Heart left ventricle (tissue), 16 donors: ENCODE measurements around the gene HSF4. TPM values are rescaled to one million over a fixed set of nuclear protein-coding genes. Genes with fewer than 3 reads are reported as not detected.

ENCODE experiments used
- ATAC-seq, 4 donors: fragments of 200-7000 bp; cut with Tn5 transposase; one replicate each; pipeline ENCODE4 v1.9.1; 2020 to 2022; ENCODE audit warnings: moderate library complexity in 4 of 4, mild to moderate bottlenecking in 3 of 4, moderate number of reproducible peaks in 1 of 4
- DNase-seq, 5 donors: peaks; one replicate each; pipeline ENCODE4 v3.0.0-alpha.2; 2020
- H3K27ac ChIP-seq, 12 donors: fragments of 200-600 bp; sonication (generic) in 4 of 12; one replicate each; pipeline versions ENCODE4 v1.5.0 to v1.8.0; 2016 to 2022; ENCODE audit warnings: mild to moderate bottlenecking in 2 of 12
- H3K27me3 ChIP-seq, 9 donors: fragments of 200-600 bp; sonication (generic) in 2 of 9; one replicate each; pipeline versions ENCODE4 v1.5.1 to v1.8.0; 2016 to 2022; ENCODE audit warnings: mild to moderate bottlenecking in 3 of 9
- H3K36me3 ChIP-seq, 9 donors: fragments of 200-600 bp; sonication (generic) in 2 of 9; one replicate each; pipeline versions ENCODE4 v1.5.0 to v1.8.0; 2018 to 2022; ENCODE audit warnings: mild to moderate bottlenecking in 2 of 9
- H3K4me1 ChIP-seq, 12 donors: fragments of 200-600 bp; sonication (generic) in 4 of 12; one replicate each; pipeline versions ENCODE4 v1.5.0 to v1.8.0; 2016 to 2022; ENCODE audit warnings: mild to moderate bottlenecking in 3 of 12
- H3K4me3 ChIP-seq, 12 donors: fragments of 200-600 bp; sonication (generic) in 4 of 12; one replicate each; pipeline versions ENCODE4 v1.5.0 to v1.8.0; 2017 to 2022; ENCODE audit warnings: mild to moderate bottlenecking in 9 of 12, moderate library complexity in 4 of 12
- H3K9me3 ChIP-seq, 12 donors: fragments of 200-600 bp; sonication (generic) in 4 of 12; one replicate each; pipeline versions ENCODE4 v1.5.0 to v1.8.0; 2016 to 2022; ENCODE audit warnings: mild to moderate bottlenecking in 1 of 12
- POLR2A ChIP-seq, 2 donors: fragments of 450-650 bp; IDR thresholded peaks; one replicate each; pipeline ENCODE4 v1.6.1; 2017; ENCODE audit warnings: antibody characterized with exemption in 2 of 2, mild to moderate bottlenecking in 2 of 2, moderate library complexity in 2 of 2
- WGBS, 4 donors: extraction: QIAGEN DNeasy Blood & Tissue Kit in 2 of 4; methylation state at CpG; one replicate each; pipeline versions ENCODE4 v1.1.5 to v1.1.7; 2013 to 2018; 5-methylcytosine and 5-hydroxymethylcytosine counted together
- intact Hi-C, 10 donors: fragments of 100-400 bp; cut with DNase I; formaldehyde crosslinking; loops; one replicate each; pipeline versions ENCODE4 v1.11.1 to v1.14.2; 2022
- polyA plus RNA-seq, 2 donors: library from polyadenylated mRNA; stranded (reverse); fragments of 200-250 nt; gene quantifications; one replicate each; pipeline ENCODE4 v1.2.3, GENCODE V29; 2013
- total RNA-seq, 9 donors: library from RNA; depleted of rRNA in 2 of 9; stranded (reverse); fragments of >200 nt in 2 of 9; fragmentation: NEBNext Ultra II Directional in 3 of 9; extraction: Animal tissue kit (Norgen Biotek cat#: 25700) in 3 of 9; gene quantifications; one replicate each; pipeline versions ENCODE4 v1.1.0 to v1.2.4, GENCODE V29; 2016 to 2023
- TF ChIP-seq, protein P1 (sequence below), 12 donors: fragments of 200-600 bp; sonication (generic) in 4 of 12; IDR thresholded peaks; one replicate each; pipeline versions ENCODE4 v1.5.0 to v1.8.0; 2018 to 2022; ENCODE audit warnings: antibody characterized with exemption in 12 of 12, mild to moderate bottlenecking in 5 of 12
- donor health status: ischemic (EF 13 %, LVEDD 7.1; RV severe dilation, severe dysfunction).
- donor health status: healthy with polysubstance abuse.
- donor health status: DM: no; HTN: yes; CAD: no.
- donor health status: DM: no; HTN: no; CAD: no.
- donor health status: ischemic (EF 25% LVEDD 6.9; RV normal size, moderate dysfunction).
- donor health status: ischemic (EF 25% LVEDD 5.7; RV mildly dilated, moderate dysfunction).
- donor health status: healthy.
- donor health status: DM: yes; HTN: yes; CAD: no.
- donor health status: ischemic (EF 35%, LVEDD 5.7; RV mildly dilated, moderate dysfunction).
- donor health status: nonischemic (EF 11% LVEDD 7.7; RV severe dilation, severe dysfunction).
- donor health status: DM: yes; HTN: yes; CAD: no.
- donor health status: PGD.
- donor health status: ischemic (EF 29% LVEDD 5.4; RV normal size, mild dysfunction).
- donor health status: nonischemic (EF 23%, LVEDD 6.1; RV moderate dilation, normal function).

The HSF4 gene
- total and polyA plus RNA-seq, 11 donors: 5.9 to 62.5 (median 35.4) TPM

- peaks cover 0 to 17% (median 0%) of the 10 kb centered on the region in 9 donors for H3K27me3 ChIP-seq
- no peaks in the 10 kb centered on the region for H3K9me3 ChIP-seq
- ATAC-seq (no peak), DNase-seq (no peak)
- peak overlapping the region in 8 of 12 donors; percentile 63 to 75 (median 68) for H3K4me3 ChIP-seq
- intact Hi-C loops: loop anchor here in 5 of 10 donors (2.0 to 10.0 kb wide), 3 partner anchors 137 to 257 kb away; no protein-coding TSS in a partner anchor
- H3K36me3 ChIP-seq: peaks cover 0 to 28% (median 18%) of the 10 kb centered on the region in 9 donors
- H3K27ac ChIP-seq: peak overlapping the region in 9 of 12 donors; percentile 79 to 93 (median 85)
- WGBS, 4 donors: 51 to 73% (median 55%) methylated on average over 7 to 8 of the region's 8 CpGs
- TF ChIP-seq, protein P1, sequence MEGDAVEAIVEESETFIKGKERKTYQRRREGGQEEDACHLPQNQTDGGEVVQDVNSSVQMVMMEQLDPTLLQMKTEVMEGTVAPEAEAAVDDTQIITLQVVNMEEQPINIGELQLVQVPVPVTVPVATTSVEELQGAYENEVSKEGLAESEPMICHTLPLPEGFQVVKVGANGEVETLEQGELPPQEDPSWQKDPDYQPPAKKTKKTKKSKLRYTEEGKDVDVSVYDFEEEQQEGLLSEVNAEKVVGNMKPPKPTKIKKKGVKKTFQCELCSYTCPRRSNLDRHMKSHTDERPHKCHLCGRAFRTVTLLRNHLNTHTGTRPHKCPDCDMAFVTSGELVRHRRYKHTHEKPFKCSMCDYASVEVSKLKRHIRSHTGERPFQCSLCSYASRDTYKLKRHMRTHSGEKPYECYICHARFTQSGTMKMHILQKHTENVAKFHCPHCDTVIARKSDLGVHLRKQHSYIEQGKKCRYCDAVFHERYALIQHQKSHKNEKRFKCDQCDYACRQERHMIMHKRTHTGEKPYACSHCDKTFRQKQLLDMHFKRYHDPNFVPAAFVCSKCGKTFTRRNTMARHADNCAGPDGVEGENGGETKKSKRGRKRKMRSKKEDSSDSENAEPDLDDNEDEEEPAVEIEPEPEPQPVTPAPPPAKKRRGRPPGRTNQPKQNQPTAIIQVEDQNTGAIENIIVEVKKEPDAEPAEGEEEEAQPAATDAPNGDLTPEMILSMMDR (IDR thresholded peaks at IDR 0.05): no peak
- no peak for TF ChIP-seq POLR2A (IDR thresholded peaks at IDR 0.05)
- H3K4me1 ChIP-seq: peaks cover 0 to 30% (median 16%) of the 10 kb centered on the region in 12 donors
Measured at GRCh38 chr16:67151431-67152097, 13.0 kb upstream of the HSF4 start.

DNA sequence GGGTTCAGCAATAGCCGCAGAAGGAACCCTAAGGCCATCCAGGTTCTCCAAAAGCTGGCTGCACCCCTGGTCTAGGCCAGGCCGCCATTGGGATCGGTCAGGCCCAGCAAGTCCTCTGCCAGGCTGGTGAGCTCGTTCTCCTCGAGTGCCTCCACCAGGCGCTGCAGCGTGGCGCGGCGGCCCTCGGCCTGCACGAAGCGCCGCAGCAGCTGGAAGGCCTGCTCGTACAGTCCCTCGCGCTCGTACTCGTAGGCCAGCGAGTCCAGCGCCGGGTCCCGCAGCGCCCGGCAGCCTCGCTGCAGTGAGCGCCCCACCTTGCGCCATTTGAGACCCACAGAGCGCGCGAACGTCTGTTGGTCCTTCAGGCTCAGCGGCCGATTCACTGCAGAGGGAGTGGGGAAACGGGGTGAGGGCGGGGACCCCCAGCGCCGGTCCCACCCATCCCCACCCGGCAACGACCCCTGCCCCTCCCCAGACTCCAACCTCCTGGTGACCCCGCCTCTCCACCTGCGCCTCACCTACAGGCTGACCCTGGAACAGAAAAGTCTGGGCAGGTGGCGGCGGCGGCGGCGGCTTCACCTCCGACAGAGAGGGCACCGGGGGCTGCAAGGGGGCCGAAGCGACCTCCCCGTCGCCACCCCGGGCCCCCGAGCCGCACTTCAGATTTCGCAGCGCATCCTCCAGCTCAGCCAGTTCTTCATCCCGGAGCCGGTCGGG, 9.8 kb upstream of the HSF4 start:
- Histone ChIP-seq H3K27me3 (peaks cover 0 to 17% (median 0%) of the 10 kb centered on the region in 9 donors), H3K4me3 (peak overlapping the region in 9 of 12 donors; percentile 14 to 40 (median 18)), H3K36me3 (peaks cover 0 to 5% (median 0%) of the 10 kb centered on the region in 9 donors), H3K9me3 (no peaks in the 10 kb centered on the region), H3K4me1 (peaks cover 0 to 44% (median 25%) of the 10 kb centered on the region in 12 donors), H3K27ac (no peak overlapping the region)
- peak in 1 of 5 donors; percentile 63 for DNase-seq
- WGBS, 4 donors: 17 to 39% (median 34%) methylated on average over 19 to 61 of the region's 61 CpGs
- no peak for ATAC-seq
- no peak for TF ChIP-seq POLR2A (IDR thresholded peaks at IDR 0.05)
- TF ChIP-seq, protein P1 (IDR thresholded peaks at IDR 0.05): no peak
- intact Hi-C loops: loop anchor here in 8 of 10 donors (1.0 to 10.0 kb wide), 7 partner anchors 47 to 260 kb away; partner anchors contain the start of genes CBFB (in 1 of the 8) and PHAF1 (in 1 of the 8)

- peak; percentile 67 to 91 (median 79) for DNase-seq
- Histone ChIP-seq H3K27ac (no peak overlapping the region), H3K4me1 (peaks cover 0 to 42% (median 25%) of the 10 kb centered on the region in 12 donors), H3K9me3 (no peaks in the 10 kb centered on the region), H3K27me3 (peaks cover 0 to 10% (median 0%) of the 10 kb centered on the region in 9 donors), H3K36me3 (peaks cover 0 to 5% (median 0%) of the 10 kb centered on the region in 9 donors), H3K4me3 (peak overlapping the region in 9 of 12 donors; percentile 14 to 40 (median 18))
- peak in 1 of 2 donors; percentile 29 for TF ChIP-seq POLR2A (IDR thresholded peaks at IDR 0.05)
- TF ChIP-seq, protein P1 (IDR thresholded peaks at IDR 0.05): peak; percentile 91 to 99 (median 97)
- ATAC-seq: peak in 3 of 4 donors; percentile 45 to 60 (median 57)
- intact Hi-C loops: loop anchor here in 9 of 10 donors (1.0 to 10.0 kb wide), 8 partner anchors 48 to 261 kb away; partner anchors contain the start of genes CBFB (in 1 of the 9) and PHAF1 (in 1 of the 9)
- 10 to 56% (median 15%) methylated on average over 18 to 74 of the region's 74 CpGs for WGBS, 4 donors
Measured at GRCh38 chr16:67155295-67156142, 9.0 kb upstream of the HSF4 start.
